SKM-1 (cell line): ENCODE measurements around the gene FGFR3.

Experiments used
- DNase-seq: peaks from one replicate; lab custom pipeline; 2025; ENCODE audit not compliant: unreplicated experiment; lab: John Stamatoyannopoulos, UW

The FGFR3 gene

GRCh38 chr4:1756079-1756478 lies 37.0 kb upstream of the FGFR3 start:
- DNase-seq: no peak

GRCh38 chr4:1756893-1757779 lies 36.0 kb upstream of the FGFR3 start:
- DNase-seq: no peak

GRCh38 chr4:1757836-1758235 lies 35.3 kb upstream of the FGFR3 start:
- DNase-seq: no peak

- no peak for DNase-seq
Measured at GRCh38 chr4:1758306-1759121, 34.6 kb upstream of the FGFR3 start.

- DNase-seq: no peak
Measured at GRCh38 chr4:1759170-1759817, 33.8 kb upstream of the FGFR3 start.

- DNase-seq: no peak
Measured at GRCh38 chr4:1759818-1760223, 33.3 kb upstream of the FGFR3 start.

- no peak for DNase-seq
Measured at GRCh38 chr4:1760521-1761071, 32.5 kb upstream of the FGFR3 start.

GRCh38 chr4:1761130-1761689 lies 31.9 kb upstream of the FGFR3 start:
- DNase-seq: no peak

GRCh38 chr4:1762264-1763010 lies 30.7 kb upstream of the FGFR3 start:
- no peak for DNase-seq

- no peak for DNase-seq
Measured at GRCh38 chr4:1763070-1763549, 30.0 kb upstream of the FGFR3 start.

GRCh38 chr4:1763550-1764080 lies 29.5 kb upstream of the FGFR3 start:
- DNase-seq: no peak

- DNase-seq: no peak
Measured at GRCh38 chr4:1764670-1765069, 28.4 kb upstream of the FGFR3 start.

GRCh38 chr4:1765409-1766072 lies 27.6 kb upstream of the FGFR3 start:
- no peak for DNase-seq

GRCh38 chr4:1766106-1767060 lies 26.7 kb upstream of the FGFR3 start:
- DNase-seq: no peak

- DNase-seq: no peak
Measured at GRCh38 chr4:1767061-1767769, 25.9 kb upstream of the FGFR3 start.

- no peak for DNase-seq
Measured at GRCh38 chr4:1767770-1768366, 25.2 kb upstream of the FGFR3 start.

- DNase-seq: no peak
Measured at GRCh38 chr4:1768367-1769034, 24.6 kb upstream of the FGFR3 start.
